Caco-2 (cell line): ENCODE data around the gene ENTPD8. TPM values are rescaled to one million over a fixed set of nuclear protein-coding genes. Genes with fewer than 3 reads are reported as not detected.

Source experiments
- BruUV-seq: library from RNA; stranded (reverse); fragments of 400-500 nt; replicated peaks from 2 replicates; lab custom pipeline; 2021; lab: Mats Ljungman, UMichigan
- CTCF ChIA-PET: fragments of 300-600 bp; sonication (Branson Sonifier 250); formaldehyde crosslinking; loops from one replicate; lab custom pipeline; 2022; ENCODE audit warnings: antibody characterized with exemption; lab: Charles Lee
- POLR2A ChIA-PET: fragments of 300-600 bp; sonication (Branson Sonifier 250); formaldehyde crosslinking; loops from one replicate; lab custom pipeline; 2022; ENCODE audit warnings: antibody characterized with exemption; lab: Charles Lee
- DNase-seq, 2 experiments: peaks; one replicate each; pipeline versions ENCODE4 v3.0.0 to v3.0.0-alpha.2; 2020 to 2022
- H3K27me3 ChIP-seq: replicated peaks from 2 replicates; pipeline ENCODE4 v1.6.0; 2011; ENCODE audit warnings: low read length; ENCODE audit not compliant: control insufficient read depth, insufficient read depth
- H3K36me3 ChIP-seq: 2 replicates; pipeline ENCODE4 v1.5.1; 2011; ENCODE audit warnings: low read length; ENCODE audit not compliant: control insufficient read depth, insufficient read depth
- H3K4me1 ChIP-seq: fragments of 250-450 bp; sonication (Bioruptor Pico); 2 replicates; pipeline ENCODE4 v1.5.1; 2020; ENCODE audit warnings: mild to moderate bottlenecking
- H3K4me3 ChIP-seq: 2 replicates; pipeline ENCODE4 v1.5.1; 2011; ENCODE audit warnings: low read depth, mild to moderate bottlenecking, control low read depth, low read length
- H3K9me3 ChIP-seq: fragments of 250-450 bp; sonication (Bioruptor Pico); 2 replicates; pipeline ENCODE4 v1.5.1; 2020; ENCODE audit warnings: mild to moderate bottlenecking, moderate library complexity
- H3K27ac Mint-ChIP-seq: one replicate; pipeline ENCODE4 v1.8.0; 2022; ENCODE audit warnings: mixed read lengths; ENCODE audit not compliant: unreplicated experiment
- H3K27me3 Mint-ChIP-seq: one replicate; pipeline ENCODE4 v1.8.0; 2022; ENCODE audit warnings: mixed read lengths; ENCODE audit not compliant: insufficient read depth, unreplicated experiment
- H3K36me3 Mint-ChIP-seq: one replicate; pipeline ENCODE4 v1.8.0; 2022; ENCODE audit warnings: mild to moderate bottlenecking, mixed read lengths; ENCODE audit not compliant: insufficient read depth, unreplicated experiment
- H3K4me1 Mint-ChIP-seq: one replicate; pipeline ENCODE4 v1.8.0; 2022; ENCODE audit warnings: low read depth, mixed read lengths; ENCODE audit not compliant: unreplicated experiment
- H3K4me3 Mint-ChIP-seq: one replicate; pipeline ENCODE4 v1.8.0; 2022; ENCODE audit warnings: mild to moderate bottlenecking, moderate library complexity, mixed read lengths; ENCODE audit not compliant: unreplicated experiment
- H3K9me3 Mint-ChIP-seq: one replicate; pipeline ENCODE4 v1.8.0; 2022; ENCODE audit warnings: mixed read lengths; ENCODE audit not compliant: unreplicated experiment
- intact Hi-C: fragments of 100-400 bp; cut with micrococcal nuclease; formaldehyde crosslinking; loops from one replicate; pipeline ENCODE4 v1.10.0; 2022; ENCODE audit not compliant: unreplicated experiment
- total RNA-seq: library from RNA; stranded (reverse); gene quantifications from 2 replicates; pipeline ENCODE4 v1.2.3, GENCODE V29; 2022
- TF ChIP-seq, protein P1 (sequence below), 2 experiments: fragments of 200-600 bp in 1 of 2; IDR thresholded peaks; 1 replicate in 1 of 2; 2 replicates in 1 of 2; pipeline versions ENCODE4 v1.5.1 to v1.8.0; 2011 to 2022; ENCODE audit warnings: antibody characterized with exemption in 1 of 2, control low read depth in 1 of 2, inconsistent platforms in 1 of 2, low read depth in 1 of 2, low read length in 1 of 2, mild to moderate bottlenecking in 1 of 2, moderate library complexity in 1 of 2; ENCODE audit not compliant: insufficient read depth in 1 of 2, severe bottlenecking in 1 of 2, unreplicated experiment in 1 of 2

ENTPD8 gene
- total RNA-seq, 1 experiment from 2014 or later: 8.6 TPM

DNA sequence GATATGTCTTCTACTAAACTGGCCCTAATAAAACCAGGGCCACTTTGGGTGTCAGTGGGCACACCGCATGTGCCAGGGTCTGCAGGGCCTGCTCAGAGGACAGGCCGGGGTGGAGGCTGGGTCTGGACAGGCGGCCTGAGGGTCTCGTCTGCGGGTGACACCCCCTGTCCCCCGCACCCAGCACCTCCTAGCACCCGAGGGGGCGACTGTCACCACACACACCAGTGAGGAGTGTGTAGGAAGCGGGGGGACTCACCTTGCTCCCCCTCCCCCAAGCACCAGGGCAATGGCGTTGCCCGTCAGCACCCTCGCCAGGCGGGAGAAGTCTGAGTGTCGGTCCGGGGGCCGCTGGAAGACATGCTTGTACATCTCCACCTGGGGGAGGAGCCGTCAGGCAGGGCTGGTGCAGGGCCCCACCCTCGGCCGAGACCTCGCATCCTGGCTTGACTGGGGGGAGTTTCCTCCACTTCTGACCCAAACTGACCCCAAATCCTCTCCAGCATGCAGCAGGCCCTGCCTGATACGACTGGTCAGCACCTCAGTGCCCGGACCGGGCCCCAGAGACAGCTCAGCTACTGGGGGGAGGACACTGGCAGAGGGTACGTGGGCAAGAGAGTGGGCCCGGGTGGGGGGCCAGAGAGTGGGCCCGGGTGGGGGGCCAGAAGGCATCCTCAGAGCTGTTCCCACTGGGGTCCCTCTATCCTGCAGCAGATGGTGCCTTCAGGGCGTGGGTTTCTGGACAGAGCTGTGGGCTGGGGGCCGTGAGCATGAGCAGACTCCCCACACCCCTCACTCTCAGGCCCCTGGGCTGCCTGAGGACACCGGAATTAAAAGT is 36.8 kb upstream of the ENTPD8 start:
- Histone ChIP-seq H3K4me1 (peaks cover 11% of the 10 kb centered on the region; the same call in 1 of the 2 replicates), H3K4me3 (no peak overlapping the region), H3K27me3 (no peaks in the 10 kb centered on the region), H3K36me3 (no peaks in the 10 kb centered on the region), H3K9me3 (peaks cover 22% of the 10 kb centered on the region)
- no TSS peak for BruUV-seq
- ChIA-PET POLR2A (interaction anchor here (0.6 kb wide), 1 partner anchor 237 kb away, joined by 10 read pairs; the partner anchor contains the start of gene TUBB4B), CTCF (no interaction called here)
- intact Hi-C loops: no loop called here
- H3K27ac Mint-ChIP-seq: no peak overlapping the region
- H3K36me3 Mint-ChIP-seq: peaks cover 4% of the 10 kb centered on the region
- peaks cover 7% of the 10 kb centered on the region for H3K4me1 Mint-ChIP-seq
- H3K4me3 Mint-ChIP-seq: no peak overlapping the region
- H3K27me3 Mint-ChIP-seq: no peaks in the 10 kb centered on the region
- TF ChIP-seq, protein P1, sequence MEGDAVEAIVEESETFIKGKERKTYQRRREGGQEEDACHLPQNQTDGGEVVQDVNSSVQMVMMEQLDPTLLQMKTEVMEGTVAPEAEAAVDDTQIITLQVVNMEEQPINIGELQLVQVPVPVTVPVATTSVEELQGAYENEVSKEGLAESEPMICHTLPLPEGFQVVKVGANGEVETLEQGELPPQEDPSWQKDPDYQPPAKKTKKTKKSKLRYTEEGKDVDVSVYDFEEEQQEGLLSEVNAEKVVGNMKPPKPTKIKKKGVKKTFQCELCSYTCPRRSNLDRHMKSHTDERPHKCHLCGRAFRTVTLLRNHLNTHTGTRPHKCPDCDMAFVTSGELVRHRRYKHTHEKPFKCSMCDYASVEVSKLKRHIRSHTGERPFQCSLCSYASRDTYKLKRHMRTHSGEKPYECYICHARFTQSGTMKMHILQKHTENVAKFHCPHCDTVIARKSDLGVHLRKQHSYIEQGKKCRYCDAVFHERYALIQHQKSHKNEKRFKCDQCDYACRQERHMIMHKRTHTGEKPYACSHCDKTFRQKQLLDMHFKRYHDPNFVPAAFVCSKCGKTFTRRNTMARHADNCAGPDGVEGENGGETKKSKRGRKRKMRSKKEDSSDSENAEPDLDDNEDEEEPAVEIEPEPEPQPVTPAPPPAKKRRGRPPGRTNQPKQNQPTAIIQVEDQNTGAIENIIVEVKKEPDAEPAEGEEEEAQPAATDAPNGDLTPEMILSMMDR (IDR thresholded peaks at IDR 0.05; ENCODE audit: insufficient read depth in 1 of 2, low read depth in 1 of 2, low read length in 1 of 2, severe bottlenecking in 1 of 2, unreplicated experiment in 1 of 2): no peak
- H3K9me3 Mint-ChIP-seq: peaks cover 31% of the 10 kb centered on the region
- DNase-seq: peak in 1 of 2 experiments; percentile 29

DNA sequence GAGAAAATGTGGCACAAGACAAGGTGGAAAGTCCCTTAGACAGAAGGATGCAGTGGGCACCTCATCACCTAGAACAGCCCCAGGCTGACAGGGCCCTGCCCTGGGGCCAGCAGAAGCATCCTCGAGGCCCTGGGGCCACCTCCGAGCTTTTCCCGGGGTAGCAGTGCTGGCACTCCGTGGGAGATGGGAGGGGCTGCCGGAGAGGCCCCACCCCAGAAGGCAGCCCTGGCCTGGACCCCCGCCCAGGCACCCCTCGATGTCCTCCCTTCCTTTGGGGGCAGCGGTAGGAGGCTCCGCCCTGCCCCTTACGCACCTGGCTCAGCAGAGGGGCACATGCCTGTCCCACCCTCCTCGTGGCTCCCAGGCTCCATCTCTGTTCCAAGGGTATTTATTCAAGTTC is 35.7 kb upstream of the ENTPD8 start:
- Mint-ChIP-seq H3K27ac (no peak overlapping the region), H3K4me3 (no peak overlapping the region), H3K27me3 (no peaks in the 10 kb centered on the region), H3K36me3 (peaks cover 4% of the 10 kb centered on the region), H3K9me3 (peaks cover 35% of the 10 kb centered on the region), H3K4me1 (peaks cover 7% of the 10 kb centered on the region)
- BruUV-seq: no TSS peak
- intact Hi-C loops: no loop called here
- H3K36me3 ChIP-seq: no peaks in the 10 kb centered on the region
- POLR2A ChIA-PET: no interaction called here
- DNase-seq: no peak
- peaks cover 23% of the 10 kb centered on the region for H3K9me3 ChIP-seq
- no peak overlapping the region for H3K4me3 ChIP-seq
- H3K4me1 ChIP-seq: peaks cover 11% of the 10 kb centered on the region; the same call in 1 of the 2 replicates
- TF ChIP-seq, protein P1 (IDR thresholded peaks at IDR 0.05; ENCODE audit: insufficient read depth in 1 of 2, low read depth in 1 of 2, low read length in 1 of 2, severe bottlenecking in 1 of 2, unreplicated experiment in 1 of 2): no peak
- CTCF ChIA-PET: no interaction called here
- no peaks in the 10 kb centered on the region for H3K27me3 ChIP-seq

DNA sequence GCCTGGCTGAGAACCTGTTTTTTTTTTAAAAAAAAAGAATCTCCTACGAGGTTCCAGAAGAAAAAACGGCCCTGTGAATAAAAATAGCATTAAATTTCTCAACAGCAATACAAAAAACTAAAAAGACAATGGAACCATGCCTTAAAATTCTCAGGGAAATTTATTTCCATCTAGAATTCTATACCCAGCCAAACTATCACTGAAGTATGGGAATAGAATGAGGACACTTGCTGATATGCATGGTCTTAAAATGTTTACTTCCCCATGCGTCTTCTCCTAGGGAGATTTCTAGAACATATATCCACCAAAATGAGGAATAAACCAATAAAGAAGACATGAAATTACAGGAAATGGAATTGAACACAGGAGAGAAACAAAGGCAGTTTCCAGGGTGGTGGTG is 34.5 kb upstream of the ENTPD8 start:
- H3K27me3 Mint-ChIP-seq: no peaks in the 10 kb centered on the region
- no peak for DNase-seq
- Histone ChIP-seq H3K9me3 (peaks cover 23% of the 10 kb centered on the region), H3K36me3 (no peaks in the 10 kb centered on the region), H3K4me1 (peaks cover 11% of the 10 kb centered on the region; the same call in 1 of the 2 replicates), H3K27me3 (no peaks in the 10 kb centered on the region), H3K4me3 (no peak overlapping the region)
- POLR2A ChIA-PET: no interaction called here
- H3K4me3 Mint-ChIP-seq: no peak overlapping the region
- TF ChIP-seq, protein P1 (IDR thresholded peaks at IDR 0.05; ENCODE audit: insufficient read depth in 1 of 2, low read depth in 1 of 2, low read length in 1 of 2, severe bottlenecking in 1 of 2, unreplicated experiment in 1 of 2): no peak
- no peak overlapping the region for H3K27ac Mint-ChIP-seq
- H3K36me3 Mint-ChIP-seq: peaks cover 4% of the 10 kb centered on the region
- peaks cover 35% of the 10 kb centered on the region for H3K9me3 Mint-ChIP-seq
- no TSS peak for BruUV-seq
- intact Hi-C loops: no loop called here
- H3K4me1 Mint-ChIP-seq: peaks cover 7% of the 10 kb centered on the region
- CTCF ChIA-PET: no interaction called here
